ENCODE results near the gene INTS3.

Gene INTS3

DNA sequence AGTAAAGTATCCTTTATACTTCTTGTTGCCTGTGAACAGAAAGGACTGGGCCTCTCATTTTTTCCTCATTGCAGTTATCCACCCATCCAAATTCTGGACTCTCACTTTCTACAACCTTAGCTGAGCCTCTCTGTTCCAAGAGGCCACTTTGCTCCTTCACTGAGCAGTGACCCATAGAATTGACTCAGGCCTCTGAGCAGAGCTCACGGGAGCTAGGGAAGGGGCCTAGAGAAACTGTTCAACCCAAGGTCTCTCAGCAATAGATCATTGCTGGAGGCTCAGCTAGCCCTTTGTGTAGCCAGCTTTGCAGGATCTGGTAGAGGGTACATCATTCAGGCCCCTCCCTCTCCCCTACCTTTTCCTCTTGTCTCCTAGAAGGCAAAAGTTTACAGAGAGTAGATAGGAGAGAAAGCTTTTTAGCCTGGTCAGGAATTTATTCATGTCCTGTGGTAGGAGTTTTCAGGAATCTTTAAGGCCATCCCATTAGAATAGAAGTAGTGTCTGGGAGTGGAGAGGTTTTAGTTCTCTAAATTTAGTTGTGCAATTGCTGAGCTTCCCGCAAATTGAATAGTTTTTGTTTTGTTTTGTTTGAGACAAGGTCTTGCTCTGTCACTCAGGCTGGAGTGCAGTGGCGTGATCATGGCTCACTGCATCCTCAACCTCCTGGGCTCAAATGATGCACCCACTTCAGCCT lies 6.7 kb downstream of the INTS3 start:
- no peak for TF ChIP-seq ZFX (IDR thresholded peaks at IDR 0.05; ENCODE audit: borderline replicate concordance)
- H3K27ac ChIP-seq: peak overlapping the region; percentile 4; the same call in 1 of the 2 replicates

DNA sequence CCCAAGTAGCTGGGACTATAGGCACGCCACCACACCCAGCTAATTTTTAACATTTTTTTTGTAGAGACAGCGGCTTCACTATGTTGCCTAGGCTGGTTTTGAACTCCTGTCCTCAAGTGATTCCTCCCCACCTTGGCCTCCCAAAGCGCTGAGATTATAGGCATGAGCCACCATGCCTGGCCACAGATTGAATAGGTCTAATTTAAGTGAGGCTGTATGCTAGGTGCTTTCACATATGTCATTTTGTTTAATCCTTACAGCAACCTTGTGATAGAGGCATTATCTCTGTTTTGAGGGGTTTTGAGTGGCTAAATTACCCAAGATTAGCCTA lies 7.2 kb downstream of the INTS3 start:
- H3K27ac ChIP-seq: no peak overlapping the region
- TF ChIP-seq, protein P1, sequence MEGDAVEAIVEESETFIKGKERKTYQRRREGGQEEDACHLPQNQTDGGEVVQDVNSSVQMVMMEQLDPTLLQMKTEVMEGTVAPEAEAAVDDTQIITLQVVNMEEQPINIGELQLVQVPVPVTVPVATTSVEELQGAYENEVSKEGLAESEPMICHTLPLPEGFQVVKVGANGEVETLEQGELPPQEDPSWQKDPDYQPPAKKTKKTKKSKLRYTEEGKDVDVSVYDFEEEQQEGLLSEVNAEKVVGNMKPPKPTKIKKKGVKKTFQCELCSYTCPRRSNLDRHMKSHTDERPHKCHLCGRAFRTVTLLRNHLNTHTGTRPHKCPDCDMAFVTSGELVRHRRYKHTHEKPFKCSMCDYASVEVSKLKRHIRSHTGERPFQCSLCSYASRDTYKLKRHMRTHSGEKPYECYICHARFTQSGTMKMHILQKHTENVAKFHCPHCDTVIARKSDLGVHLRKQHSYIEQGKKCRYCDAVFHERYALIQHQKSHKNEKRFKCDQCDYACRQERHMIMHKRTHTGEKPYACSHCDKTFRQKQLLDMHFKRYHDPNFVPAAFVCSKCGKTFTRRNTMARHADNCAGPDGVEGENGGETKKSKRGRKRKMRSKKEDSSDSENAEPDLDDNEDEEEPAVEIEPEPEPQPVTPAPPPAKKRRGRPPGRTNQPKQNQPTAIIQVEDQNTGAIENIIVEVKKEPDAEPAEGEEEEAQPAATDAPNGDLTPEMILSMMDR (IDR thresholded peaks at IDR 0.05): no peak
- no peak for TF ChIP-seq ZFX (IDR thresholded peaks at IDR 0.05; ENCODE audit: borderline replicate concordance)

DNA sequence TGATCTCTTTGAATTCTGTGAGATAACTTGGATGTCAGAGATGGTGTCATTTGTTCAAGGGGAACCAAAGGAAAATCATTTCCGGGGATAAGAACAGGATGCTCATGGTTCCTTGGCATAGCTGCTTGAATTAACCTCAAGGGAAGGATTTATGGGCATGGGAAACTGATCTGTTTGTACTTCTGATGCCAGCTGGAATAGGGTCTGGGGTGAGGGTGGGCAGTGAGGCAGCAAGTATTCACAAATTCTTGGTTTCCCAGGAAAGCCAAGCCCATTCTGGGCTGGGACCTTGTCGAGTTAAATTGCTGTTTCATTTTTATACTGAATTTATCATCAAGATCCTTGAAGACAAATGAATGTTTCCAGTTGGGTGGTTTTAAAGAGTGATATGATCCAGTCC lies 14.1 kb downstream of the INTS3 start:
- TF ChIP-seq, protein P1 (IDR thresholded peaks at IDR 0.05): no peak
- TF ChIP-seq ZFX (IDR thresholded peaks at IDR 0.05; ENCODE audit: borderline replicate concordance): no peak
- peak overlapping the region; percentile 77 for H3K27ac ChIP-seq

DNA sequence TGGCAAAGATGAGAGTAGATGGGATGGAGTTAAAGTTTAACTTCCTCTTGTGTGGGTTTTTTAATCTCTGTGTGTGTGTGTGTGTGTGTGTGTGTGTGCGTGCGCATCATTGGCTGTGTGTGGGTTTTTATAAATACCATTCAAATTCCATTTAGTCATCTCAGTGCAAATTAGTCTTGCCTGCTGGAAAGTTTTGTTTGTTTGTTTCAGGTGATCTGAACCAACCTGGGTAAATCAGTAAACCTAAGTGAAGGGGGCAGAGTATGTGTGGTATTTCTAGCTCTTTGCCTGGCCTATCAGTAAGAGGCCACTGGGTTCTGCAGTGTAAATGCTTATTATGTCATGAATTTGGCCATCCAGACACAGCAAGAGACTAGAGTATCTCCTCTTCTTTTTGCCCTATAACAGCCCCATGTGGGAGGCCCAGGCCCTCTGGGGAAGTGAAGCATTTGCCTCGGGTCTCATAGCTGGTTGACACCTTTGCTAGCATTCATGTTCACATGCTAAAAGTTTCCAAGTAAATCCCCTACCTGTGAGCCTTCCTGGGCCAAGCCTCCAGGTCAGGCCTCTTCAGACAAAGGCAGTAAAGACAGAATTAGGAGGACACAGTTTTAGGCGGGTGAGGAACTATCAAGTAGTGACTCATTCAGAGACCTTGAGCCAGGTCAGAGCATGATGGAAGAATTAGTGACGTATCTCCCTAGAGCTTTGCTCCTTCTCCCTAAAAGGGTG lies 14.7 kb downstream of the INTS3 start:
- peak overlapping the region; percentile 77 for H3K27ac ChIP-seq
- no peak for TF ChIP-seq ZFX (IDR thresholded peaks at IDR 0.05; ENCODE audit: borderline replicate concordance)
- TF ChIP-seq, protein P1 (IDR thresholded peaks at IDR 0.05): no peak

DNA sequence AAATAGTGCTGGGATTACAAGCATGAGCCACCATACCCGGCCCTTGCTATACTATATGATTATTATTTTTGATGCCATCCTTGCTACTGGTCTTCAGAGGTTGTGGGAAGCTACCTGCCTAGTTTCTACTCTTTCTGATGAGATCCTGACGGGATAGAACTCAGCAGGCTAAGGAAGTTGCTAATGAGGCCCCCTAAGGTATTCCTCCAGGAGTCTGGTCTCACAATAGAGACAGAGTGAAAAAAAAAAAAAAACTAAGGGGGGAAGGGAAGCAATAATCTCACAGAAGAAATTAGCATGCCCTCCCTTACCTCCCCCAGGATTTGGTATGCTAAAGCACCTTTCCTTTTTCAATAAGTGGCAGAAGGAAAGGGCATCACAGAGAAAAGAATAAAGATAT lies 17.6 kb downstream of the INTS3 start:
- no peak overlapping the region for H3K27ac ChIP-seq
- TF ChIP-seq, protein P1 (IDR thresholded peaks at IDR 0.05): no peak
- no peak for TF ChIP-seq ZFX (IDR thresholded peaks at IDR 0.05; ENCODE audit: borderline replicate concordance)

DNA sequence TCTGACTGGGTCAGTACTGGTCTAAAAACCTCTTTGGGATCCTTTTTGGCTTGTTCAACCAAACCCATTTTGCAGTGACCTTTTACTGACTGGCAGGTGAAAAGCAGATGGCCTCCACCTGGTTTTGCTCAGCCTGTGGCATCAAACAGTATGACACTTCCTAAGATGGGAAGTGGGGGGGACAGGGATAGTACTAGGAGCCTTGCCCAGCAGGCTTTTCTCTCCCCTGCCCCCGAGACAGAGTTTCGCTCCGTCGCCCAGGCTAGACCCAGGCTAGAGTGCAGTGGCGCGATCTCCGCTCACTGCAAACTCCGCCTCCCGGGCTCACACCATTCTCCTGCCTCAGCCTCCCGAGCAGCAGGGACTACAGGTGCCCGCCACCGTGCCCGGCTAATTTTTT lies 18.3 kb downstream of the INTS3 start:
- TF ChIP-seq ZFX (IDR thresholded peaks at IDR 0.05; ENCODE audit: borderline replicate concordance): no peak
- TF ChIP-seq, protein P1 (IDR thresholded peaks at IDR 0.05): no peak
- no peak overlapping the region for H3K27ac ChIP-seq

DNA sequence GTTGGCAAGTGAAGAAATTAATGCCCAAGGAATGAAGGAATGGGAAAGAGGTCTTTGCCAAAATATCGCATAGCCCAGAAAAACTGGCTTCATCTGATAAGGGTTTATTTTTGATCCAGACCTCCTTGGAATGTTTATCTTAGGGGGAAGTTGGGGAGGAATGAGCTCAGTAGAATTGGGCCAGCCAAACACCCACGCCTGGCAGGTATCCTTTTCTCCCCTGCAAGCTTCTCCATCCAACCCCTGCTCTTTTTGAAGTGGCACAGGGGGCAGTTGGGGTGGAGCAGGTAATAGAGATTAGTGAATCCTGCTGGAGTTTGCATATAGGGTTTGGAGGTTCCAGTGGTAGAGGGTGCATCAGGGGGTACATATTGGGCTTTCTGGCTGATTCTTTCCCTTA lies 21.1 kb downstream of the INTS3 start:
- peak overlapping the region; percentile 19; the same call in 1 of the 2 replicates for H3K27ac ChIP-seq
- TF ChIP-seq ZFX (IDR thresholded peaks at IDR 0.05; ENCODE audit: borderline replicate concordance): no peak
- TF ChIP-seq, protein P1 (IDR thresholded peaks at IDR 0.05): no peak

Data from 22Rv1 (cell line).